PC-3 (cell line): ENCODE results near the gene HOXC9. TPM values are rescaled to one million over a fixed set of nuclear protein-coding genes. Genes with fewer than 3 reads are reported as not detected.
A peak's percentile ranks its signal among the peaks of the same experiment; 100 is the strongest.

Source experiments
- ATAC-seq: fragments of 200-7000 bp; cut with Tn5 transposase; 2 replicates; pipeline ENCODE4 v1.9.1; 2020; ENCODE audit warnings: mild to moderate bottlenecking, moderate library complexity
- BruUV-seq: library from RNA; stranded (reverse); fragments of 400-500 nt; replicated peaks from 2 replicates; lab custom pipeline; 2021; lab: Mats Ljungman, UMichigan
- CTCF ChIA-PET: fragments of 300-600 bp; sonication (Branson Sonifier 250); formaldehyde crosslinking; loops from one replicate; lab custom pipeline; 2022; ENCODE audit warnings: antibody characterized with exemption; lab: Charles Lee
- POLR2A ChIA-PET: fragments of 300-600 bp; sonication (Branson Sonifier 250); formaldehyde crosslinking; loops from one replicate; lab custom pipeline; 2022; ENCODE audit warnings: antibody characterized with exemption; ENCODE audit not compliant: unreplicated experiment; lab: Charles Lee
- DNase-seq: peaks from one replicate; pipeline ENCODE4 v3.0.0-alpha.2; 2015
- H2AFZ ChIP-seq: fragments of 300-600 bp; sonication (generic); 2 replicates; pipeline ENCODE4 v1.6.0; 2016; ENCODE audit warnings: antibody characterized with exemption, low read length
- H3F3A ChIP-seq: fragments of 300-600 bp; sonication (generic); one replicate; pipeline ENCODE4 v1.6.0; 2017; ENCODE audit warnings: antibody characterized with exemption, low read length, control low read depth, mild to moderate bottlenecking; ENCODE audit not compliant: unreplicated experiment
- H3K27ac ChIP-seq: fragments of 300-600 bp; sonication (generic); 2 replicates; pipeline ENCODE4 v1.5.1; 2016; ENCODE audit warnings: mild to moderate bottlenecking, low read length
- H3K27me3 ChIP-seq: fragments of 300-600 bp; sonication (generic); 2 replicates; pipeline ENCODE4 v1.6.1; 2016; ENCODE audit warnings: low read length, mixed read lengths
- H3K36me3 ChIP-seq: fragments of 300-600 bp; sonication (generic); 2 replicates; pipeline ENCODE4 v1.6.1; 2016; ENCODE audit warnings: low read depth, mixed run types, low read length, mixed read lengths
- H3K4me1 ChIP-seq: fragments of 300-600 bp; sonication (generic); 2 replicates; pipeline ENCODE4 v1.5.1; 2016; ENCODE audit warnings: low read length; ENCODE audit not compliant: insufficient read depth
- H3K4me2 ChIP-seq: fragments of 300-600 bp; sonication (generic); 2 replicates; pipeline ENCODE4 v1.6.0; 2016; ENCODE audit warnings: low read length
- H3K4me3 ChIP-seq: fragments of 300-600 bp; sonication (generic); 2 replicates; pipeline ENCODE4 v1.5.1; 2016; ENCODE audit warnings: mild to moderate bottlenecking, low read length, mixed read lengths
- H3K79me2 ChIP-seq: fragments of 300-600 bp; sonication (generic); 2 replicates; pipeline ENCODE4 v1.6.1; 2017; ENCODE audit warnings: low read length, mixed read lengths
- H3K9ac ChIP-seq: fragments of 300-600 bp; sonication (generic); 2 replicates; pipeline ENCODE4 v1.6.0; 2016; ENCODE audit warnings: mild to moderate bottlenecking, low read length
- H3K9me2 ChIP-seq: fragments of 300-600 bp; sonication (generic); replicated peaks from 2 replicates; pipeline ENCODE4 v1.6.1; 2016; ENCODE audit warnings: mixed run types, low read length, mixed read lengths
- H3K9me3 ChIP-seq: fragments of 300-600 bp; sonication (generic); 2 replicates; pipeline ENCODE4 v1.6.1; 2016; ENCODE audit warnings: low read length, mixed read lengths
- H4K20me1 ChIP-seq: fragments of 300-600 bp; sonication (generic); 2 replicates; pipeline ENCODE4 v1.6.1; 2016; ENCODE audit warnings: low read length, mixed read lengths
- EZH2 ChIP-seq: fragments of 300-600 bp; sonication (generic); IDR thresholded peaks from one replicate; pipeline ENCODE4 v1.6.1; 2017; ENCODE audit warnings: antibody characterized with exemption, mild to moderate bottlenecking, low read length; ENCODE audit not compliant: unreplicated experiment
- EZH2phosphoT487 ChIP-seq: fragments of 300-600 bp; sonication (generic); IDR thresholded peaks from 2 replicates; pipeline ENCODE4 v1.6.1; 2018; ENCODE audit warnings: mild to moderate bottlenecking, antibody characterized with exemption, low read length, borderline replicate concordance
- intact Hi-C: fragments of 100-400 bp; cut with micrococcal nuclease; formaldehyde crosslinking; loops from 2 replicates; pipeline ENCODE4 v1.9.0; 2023
- total RNA-seq: library from RNA; depleted of rRNA; stranded (reverse); fragments of >200 nt; gene quantifications from 2 replicates; pipeline ENCODE4 v1.2.3, GENCODE V29; 2014
- TF ChIP-seq, protein P1 (sequence below): fragments of 300-600 bp; sonication (generic); conservative IDR thresholded peaks from 2 replicates; pipeline ENCODE4 v1.5.1; 2017; ENCODE audit warnings: antibody characterized with exemption, low read depth, mild to moderate bottlenecking, low read length

HOXC9 gene
- total RNA-seq, 1 experiment from 2014 or later: 1.5 TPM

DNA sequence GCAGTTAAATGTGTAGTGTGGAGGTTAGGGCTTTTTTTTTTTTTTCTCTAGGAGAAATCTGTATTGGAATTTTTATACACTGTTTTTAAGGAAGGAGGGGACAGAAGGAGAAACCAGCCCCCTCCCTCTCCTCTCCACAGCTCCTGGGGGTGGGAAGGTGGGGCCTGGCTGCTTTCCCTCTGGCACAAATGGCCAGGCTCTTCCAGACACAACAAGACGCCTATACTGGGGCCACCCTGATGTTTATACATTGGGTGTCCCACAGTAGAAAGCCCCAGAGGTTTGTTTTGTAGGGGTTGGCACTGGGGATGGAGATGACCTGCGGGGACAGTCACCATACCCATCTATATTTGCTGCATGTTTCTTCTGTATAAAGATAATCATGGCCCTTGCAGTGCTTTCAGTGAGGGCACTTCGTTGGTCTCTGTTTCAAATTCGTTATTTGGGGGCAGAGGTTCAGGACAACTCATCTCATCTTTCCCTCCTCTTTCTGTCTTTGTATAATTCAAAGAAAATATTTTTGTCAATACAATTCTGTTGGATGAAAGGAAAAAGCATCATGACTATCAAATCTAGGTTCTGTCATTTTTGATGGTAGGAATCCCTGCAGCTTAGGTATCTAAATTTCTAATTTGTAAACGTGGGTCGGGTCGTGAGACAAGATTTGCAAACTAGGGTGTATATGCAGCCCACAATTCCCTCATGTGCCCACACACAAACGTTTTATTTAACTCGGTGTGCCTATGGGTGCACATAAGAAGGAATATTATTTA is 23.0 kb upstream of the HOXC9 start:
- H3K36me3 ChIP-seq: no peaks in the 10 kb centered on the region
- ChIA-PET POLR2A (no interaction called here), CTCF (interaction anchor here (0.7 kb wide), 1 partner anchor 13 kb away, joined by 5 read pairs; no protein-coding TSS in a partner anchor)
- H3K4me1 ChIP-seq: peaks cover 32% of the 10 kb centered on the region
- no peak overlapping the region for H3K4me3 ChIP-seq
- H3K27me3 ChIP-seq: no peaks in the 10 kb centered on the region
- no peak for DNase-seq
- no peaks in the 10 kb centered on the region for H3K79me2 ChIP-seq
- H3F3A ChIP-seq: no peaks in the 10 kb centered on the region
- no peak overlapping the region for H3K9ac ChIP-seq
- H3K9me2 ChIP-seq: no peaks in the 10 kb centered on the region
- no peaks in the 10 kb centered on the region for H3K9me3 ChIP-seq
- no TSS peak for BruUV-seq
- ATAC-seq: no peak
- no peak overlapping the region for H3K27ac ChIP-seq
- TF ChIP-seq, protein P1, sequence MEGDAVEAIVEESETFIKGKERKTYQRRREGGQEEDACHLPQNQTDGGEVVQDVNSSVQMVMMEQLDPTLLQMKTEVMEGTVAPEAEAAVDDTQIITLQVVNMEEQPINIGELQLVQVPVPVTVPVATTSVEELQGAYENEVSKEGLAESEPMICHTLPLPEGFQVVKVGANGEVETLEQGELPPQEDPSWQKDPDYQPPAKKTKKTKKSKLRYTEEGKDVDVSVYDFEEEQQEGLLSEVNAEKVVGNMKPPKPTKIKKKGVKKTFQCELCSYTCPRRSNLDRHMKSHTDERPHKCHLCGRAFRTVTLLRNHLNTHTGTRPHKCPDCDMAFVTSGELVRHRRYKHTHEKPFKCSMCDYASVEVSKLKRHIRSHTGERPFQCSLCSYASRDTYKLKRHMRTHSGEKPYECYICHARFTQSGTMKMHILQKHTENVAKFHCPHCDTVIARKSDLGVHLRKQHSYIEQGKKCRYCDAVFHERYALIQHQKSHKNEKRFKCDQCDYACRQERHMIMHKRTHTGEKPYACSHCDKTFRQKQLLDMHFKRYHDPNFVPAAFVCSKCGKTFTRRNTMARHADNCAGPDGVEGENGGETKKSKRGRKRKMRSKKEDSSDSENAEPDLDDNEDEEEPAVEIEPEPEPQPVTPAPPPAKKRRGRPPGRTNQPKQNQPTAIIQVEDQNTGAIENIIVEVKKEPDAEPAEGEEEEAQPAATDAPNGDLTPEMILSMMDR: no peak
- TF ChIP-seq EZH2phosphoT487 (no peak), EZH2 (no peak)
- intact Hi-C loops: no loop called here
- peak overlapping the region; percentile 79 for H3K4me2 ChIP-seq
- no peaks in the 10 kb centered on the region for H4K20me1 ChIP-seq
- H2AFZ ChIP-seq: no peak overlapping the region

DNA sequence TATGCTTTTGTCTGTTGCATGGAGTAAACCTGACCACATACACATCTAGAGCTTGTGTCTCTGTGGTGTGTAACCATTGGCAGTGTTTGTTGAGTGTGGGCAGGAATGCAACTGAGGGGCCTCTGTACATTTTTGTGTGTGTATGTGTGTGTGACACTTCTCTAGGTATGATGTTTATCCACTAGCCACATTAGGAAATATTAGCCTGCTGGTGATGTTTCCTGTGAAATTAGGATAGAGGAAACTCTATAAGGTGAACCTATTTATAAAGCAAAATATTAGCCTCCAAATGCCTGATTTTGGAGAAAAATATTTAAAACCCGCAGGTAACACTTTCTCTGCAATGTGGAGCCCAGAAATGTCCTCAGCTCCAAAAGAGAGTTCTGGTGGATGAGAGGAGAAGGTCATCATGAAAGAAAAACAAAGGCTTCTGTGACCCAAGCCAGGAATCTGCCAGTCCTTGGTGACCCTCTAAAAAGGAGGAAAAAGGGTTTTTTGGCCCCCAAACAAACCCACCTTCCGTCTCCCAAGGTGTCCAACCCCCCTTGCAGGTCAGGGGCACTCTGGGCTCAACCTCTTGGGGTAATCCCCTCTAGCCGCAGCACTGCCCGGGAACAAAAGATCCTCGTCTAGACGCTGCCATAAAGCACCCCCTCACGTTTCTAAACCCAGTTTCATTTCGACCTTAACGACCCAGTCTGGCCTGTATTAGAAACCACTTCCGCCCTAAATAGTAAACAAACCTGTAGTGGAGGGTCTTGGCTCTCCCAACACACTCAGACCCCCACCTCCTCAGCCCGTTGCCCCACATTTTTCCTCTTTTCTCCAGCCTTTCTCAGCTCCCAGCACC is 22.1 kb upstream of the HOXC9 start:
- Histone ChIP-seq H3K79me2 (no peaks in the 10 kb centered on the region), H4K20me1 (no peaks in the 10 kb centered on the region), H3K9me3 (no peaks in the 10 kb centered on the region), H3K9me2 (no peaks in the 10 kb centered on the region), H3K4me3 (peak overlapping the region; percentile 59), H3K36me3 (no peaks in the 10 kb centered on the region), H3K4me1 (peaks cover 24% of the 10 kb centered on the region), H3K27me3 (no peaks in the 10 kb centered on the region), H3K4me2 (peak overlapping the region; percentile 79), H3K27ac (no peak overlapping the region), H2AFZ (peak overlapping the region; percentile 69), H3F3A (no peaks in the 10 kb centered on the region), H3K9ac (no peak overlapping the region)
- no TSS peak for BruUV-seq
- POLR2A ChIA-PET: no interaction called here
- CTCF ChIA-PET: no interaction called here
- TF ChIP-seq EZH2phosphoT487 (no peak), EZH2 (no peak)
- TF ChIP-seq, protein P1: no peak
- DNase-seq (peak; percentile 14), ATAC-seq (no peak)
- intact Hi-C loops: loop anchor here (2.0 kb wide), 1 partner anchor 207 kb away; no protein-coding TSS in a partner anchor
